K562 (cell line): ENCODE results near the gene KRTAP10-9. TPM values are rescaled to one million over a fixed set of nuclear protein-coding genes. Genes with fewer than 3 reads are reported as not detected.

Experiments
- ATAC-seq: fragments of 200-7000 bp; cut with Tn5 transposase; 3 replicates; pipeline ENCODE4 v1.9.1; 2020; ENCODE audit warnings: moderate library complexity
- BruUV-seq: library from RNA; stranded (reverse); fragments of 400-500 nt; replicated peaks from 2 replicates; lab custom pipeline; 2021; lab: Mats Ljungman, UMichigan
- CTCF ChIA-PET: fragments of 300-600 bp; formaldehyde crosslinking; extraction: SDS; loops from one replicate; lab custom pipeline; 2021; ENCODE audit warnings: low intra/inter-chr PET ratio; lab: Yijun Ruan, JAX
- POLR2A ChIA-PET: fragments of 300-600, 350-650 bp; sonication (Branson Sonifier 250); formaldehyde crosslinking; extraction: SDS; loops from one replicate; lab custom pipeline; 2021; ENCODE audit warnings: antibody characterized with exemption, inconsistent platforms; lab: Yijun Ruan, JAX
- DNase-seq, 4 experiments: peaks; one replicate each; pipeline versions ENCODE4 v3.0.0 to v3.0.0-alpha.2; 2011 to 2018; ENCODE audit warnings: low spot score in 3 of 4, mixed read lengths in 3 of 4; ENCODE audit errors: extremely low read depth in 1 of 4
- FAIRE-seq: peaks from 2 replicates; lab custom pipeline; 2011; peaks lifted over from hg19 to GRCh38; lab: Jason Lieb, UNC
- H2AFZ ChIP-seq: 2 replicates; pipeline ENCODE4 v1.6.0; 2011; ENCODE audit warnings: low read depth, low read length, control low read depth, inconsistent platforms
- H3K27ac ChIP-seq: fragments of 200-600 bp; 3 replicates; pipeline ENCODE4 v1.8.0; 2011; ENCODE audit warnings: low read depth, mild to moderate bottlenecking, control low read depth, inconsistent platforms, low read length, moderate library complexity, mixed read lengths; ENCODE audit errors: extremely low read depth
- H3K27me3 ChIP-seq, 2 experiments: fragments of 300-600 bp in 1 of 2; 2 replicates in 1 of 2; 3 replicates in 1 of 2; pipeline versions ENCODE4 v1.6.0 to v1.8.0; 2011; ENCODE audit warnings: inconsistent platforms in 2 of 2, low read length in 2 of 2, mild to moderate bottlenecking in 1 of 2, mixed read lengths in 1 of 2, moderate library complexity in 1 of 2; ENCODE audit not compliant: control insufficient read depth in 2 of 2, insufficient read depth in 2 of 2
- H3K36me3 ChIP-seq: fragments of 300-600 bp; 3 replicates; pipeline ENCODE4 v1.8.0; 2011; ENCODE audit warnings: mild to moderate bottlenecking, low read length, inconsistent platforms; ENCODE audit not compliant: control insufficient read depth, insufficient read depth
- H3K4me1 ChIP-seq, 2 experiments: fragments of 200-600 bp in 1 of 2; replicated peaks in 1 of 2; 2 replicates in 1 of 2; 3 replicates in 1 of 2; pipeline versions ENCODE4 v1.5.1 to v1.8.0; 2011; ENCODE audit warnings: inconsistent platforms in 2 of 2, low read length in 2 of 2, mild to moderate bottlenecking in 1 of 2, mixed read lengths in 1 of 2, moderate library complexity in 1 of 2; ENCODE audit not compliant: control insufficient read depth in 2 of 2, insufficient read depth in 2 of 2
- H3K4me2 ChIP-seq: 2 replicates; pipeline ENCODE4 v1.6.1; 2011; ENCODE audit warnings: low read length, control low read depth, inconsistent platforms, mixed read lengths; ENCODE audit not compliant: insufficient read depth
- H3K4me3 ChIP-seq: fragments of 200-600 bp; sonication (generic), shearing (Covaris generic); 2 replicates; pipeline ENCODE4 v1.5.1; 2016; ENCODE audit warnings: control low read depth, inconsistent platforms
- H3K79me2 ChIP-seq: fragments of 200-600 bp; 3 replicates; pipeline ENCODE4 v1.8.0; 2011; ENCODE audit warnings: low read length, inconsistent platforms; ENCODE audit not compliant: control insufficient read depth, insufficient read depth
- H3K9ac ChIP-seq, 2 experiments: 2 replicates each; pipeline versions ENCODE4 v1.6.0 to v1.6.1; 2011; ENCODE audit warnings: low read depth in 2 of 2, low read length in 2 of 2, control low read depth in 1 of 2, inconsistent platforms in 1 of 2, mild to moderate bottlenecking in 1 of 2, mixed read lengths in 1 of 2; ENCODE audit not compliant: insufficient read depth in 1 of 2
- H3K9me1 ChIP-seq: one replicate; pipeline ENCODE4 v1.6.0; 2011; ENCODE audit warnings: inconsistent platforms, mild to moderate bottlenecking, low read length, moderate library complexity; ENCODE audit not compliant: control insufficient read depth, insufficient read depth
- H3K9me3 ChIP-seq: replicated peaks from 2 replicates; pipeline ENCODE4 v1.5.1; 2011; ENCODE audit warnings: low read depth, low read length, inconsistent platforms; ENCODE audit not compliant: control insufficient read depth, insufficient read depth
- H4K20me1 ChIP-seq: replicated peaks from 2 replicates; pipeline ENCODE4 v1.6.1; 2011; ENCODE audit warnings: low read length, inconsistent platforms, mixed read lengths; ENCODE audit not compliant: control insufficient read depth, insufficient read depth
- CBX8 ChIP-seq: fragments of 200-600 bp; sonication (generic); IDR thresholded peaks from 2 replicates; pipeline ENCODE4 v1.6.1; 2012; ENCODE audit warnings: borderline replicate concordance, mixed run types, low read depth, mild to moderate bottlenecking, moderate library complexity, mixed read lengths, low read length, control low read depth, inconsistent platforms; ENCODE audit not compliant: poor library complexity, severe bottlenecking; ENCODE audit errors: extremely low read depth
- EGR1 ChIP-seq: fragments of 450-650 bp; conservative IDR thresholded peaks from 2 replicates; pipeline ENCODE4 v1.6.1; 2017; ENCODE audit warnings: mild to moderate bottlenecking
- IRF2 ChIP-seq: sonication (generic); formaldehyde crosslinking; IDR thresholded peaks from 2 replicates; pipeline ENCODE4 v1.8.1; 2022; ENCODE audit warnings: mild to moderate bottlenecking, missing genetic modification reagents
- MEF2A ChIP-seq: IDR thresholded peaks from 2 replicates; pipeline ENCODE4 v1.6.1; 2011; ENCODE audit warnings: low read depth, mild to moderate bottlenecking, low read length, moderate library complexity; ENCODE audit not compliant: control insufficient read depth
- NCOA6 ChIP-seq: fragments of 450-650 bp; IDR thresholded peaks from 2 replicates; pipeline ENCODE4 v1.6.1; 2017; ENCODE audit warnings: mild to moderate bottlenecking
- NFIC ChIP-seq: fragments of 450-650 bp; IDR thresholded peaks from 2 replicates; pipeline ENCODE4 v1.6.1; 2017; ENCODE audit warnings: mild to moderate bottlenecking, inconsistent platforms
- RBFOX2 ChIP-seq: fragments of 200-400 bp; formaldehyde crosslinking; IDR thresholded peaks from 2 replicates; pipeline ENCODE4 v1.6.1; 2017; ENCODE audit warnings: low read depth, mild to moderate bottlenecking, low read length, moderate library complexity
- TEAD1 ChIP-seq, 2 experiments: fragments of 450-650 bp in 1 of 2; sonication (generic) in 1 of 2; formaldehyde crosslinking; IDR thresholded peaks; 2 replicates each; pipeline versions ENCODE4 v1.4.0 to v1.8.0; 2020 to 2022; ENCODE audit warnings: mild to moderate bottlenecking in 2 of 2, missing genetic modification reagents in 1 of 2
- ZBTB7A ChIP-seq: IDR thresholded peaks from 2 replicates; pipeline ENCODE4 v1.6.1; 2011; ENCODE audit warnings: low read depth, mild to moderate bottlenecking, low read length, moderate library complexity, borderline replicate concordance; ENCODE audit not compliant: control insufficient read depth
- ZNF766 ChIP-seq: fragments of 200-800 bp; sonication (Bioruptor generic); conservative IDR thresholded peaks from 2 replicates; pipeline ENCODE4 v1.6.1; 2016; ENCODE audit warnings: missing genetic modification characterization, missing compliant biosample characterization
- WGBS: fragments of 100-300 bp; shearing (Covaris generic); methylation state at CpG from one replicate; pipeline ENCODE4 v1.1.6; 2016; ENCODE audit warnings: low coverage, mixed read lengths; ENCODE audit not compliant: insufficient coverage; ENCODE audit errors: missing lambda C conversion rate; 5-methylcytosine and 5-hydroxymethylcytosine counted together
- in situ Hi-C: fragments of 300-500 bp; cut with MboI; formaldehyde crosslinking; loops from 4 replicates; pipeline ENCODE4 v1.15.0; 2018; ENCODE audit warnings: inconsistent platforms, mixed read lengths
- intact Hi-C: fragments of 100-400 bp; cut with micrococcal nuclease; formaldehyde crosslinking; loops from 2 replicates; pipeline ENCODE4 v1.14.2; 2022
- polyA plus RNA-seq, 8 experiments: library from polyadenylated mRNA; depleted of rRNA in 4 of 8; stranded (reverse) in 5 of 8; unstranded in 3 of 8; fragments of >200 nt; fragmentation: Nextera tagmentation in 2 of 8; fragmentation: Illumina TruSeq in 1 of 8; extraction: Ambion mirVana in 2 of 8; extraction: Trizol in 1 of 8; gene quantifications; 2 replicates each; pipeline versions ENCODE4 v1.2.1 to v1.2.3, GENCODE V29; 2011 to 2014; ENCODE audit warnings: inconsistent platforms in 1 of 8, missing spikeins in 1 of 8
- total RNA-seq, 7 experiments: library from RNA; depleted of rRNA in 6 of 7; stranded (reverse); fragments of >200 nt in 6 of 7; fragmentation: Illumina TruSeq in 2 of 7; extraction: Trizol in 2 of 7; gene quantifications; 2 replicates each; pipeline versions ENCODE4 v1.2.1 to v1.2.3, GENCODE V29; 2011 to 2021; ENCODE audit warnings: low replicate concordance in 1 of 7
- TF ChIP-seq, protein P1 (sequence below): fragments of 450-650 bp; IDR thresholded peaks from 2 replicates; pipeline ENCODE4 v1.7.0; 2016; ENCODE audit warnings: borderline replicate concordance
- TF ChIP-seq, protein P2 (sequence below): fragments of 450-650 bp; IDR thresholded peaks from 2 replicates; pipeline ENCODE4 v1.6.1; 2017; ENCODE audit warnings: mild to moderate bottlenecking, moderate library complexity

KRTAP10-9 gene
- total and polyA plus RNA-seq, 9 of the 15 experiments (the other 6 are each of a cell fraction or from before 2014, with no cell fraction given) = not detected

DNA sequence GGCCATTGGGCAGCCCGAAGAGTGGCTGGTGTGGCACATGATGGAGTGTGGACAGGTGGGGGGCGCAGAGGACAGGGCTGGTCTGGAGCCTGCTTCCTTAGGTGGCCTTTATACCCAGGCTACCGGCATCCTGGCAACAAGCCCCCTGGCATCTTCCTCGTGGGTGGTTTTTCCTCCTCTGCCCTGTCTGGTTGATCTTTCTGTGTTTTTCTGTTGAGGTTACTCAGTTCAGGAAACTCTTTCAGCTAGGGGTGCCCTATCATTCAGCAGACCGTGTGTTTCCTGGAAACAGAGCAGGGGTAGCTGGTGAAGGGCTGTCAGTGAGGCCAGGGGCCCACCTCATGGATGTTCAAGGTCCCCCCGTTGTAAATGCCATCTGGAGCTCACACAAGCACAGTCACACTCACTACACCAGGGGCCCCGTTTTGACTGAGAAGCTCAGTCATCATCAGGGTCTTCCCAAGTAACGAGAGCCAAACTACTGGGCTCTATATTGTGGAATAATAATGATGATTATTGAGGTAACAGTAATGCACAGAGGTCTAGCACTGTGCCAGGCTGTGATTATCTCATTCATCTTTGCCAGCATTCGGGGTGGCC lies 27.8 kb downstream of the KRTAP10-9 start, which contains the start of gene KRTAP12-4:
TSS of gene KRTAP12-4 (minus strand) at position 84 of the 600 bp plus-strand sequence. CDS start at position 39, 45 bp downstream.
- Histone ChIP-seq H3K4me2 (no peak within 1 kb of the TSS), H3K9me1 (no peaks in the 10 kb centered on the region), H3K27ac (no peak within 1 kb of the TSS), H3K27me3 (peaks cover 11 to 52% of the 10 kb centered on the region in 2 experiments; a peak in 4 of 5 replicates), H2AFZ (no peak within 1 kb of the TSS), H3K9me3 (no peaks in the 10 kb centered on the region), H3K9ac (no peak within 1 kb of the TSS), H3K4me1 (peaks cover 0 to 8% of the 10 kb centered on the region in 2 experiments; a peak in 2 of 5 replicates), H3K79me2 (no peaks in the 10 kb centered on the region), H3K36me3 (no peaks in the 10 kb centered on the region), H4K20me1 (no peaks in the 10 kb centered on the region), H3K4me3 (no peak within 1 kb of the TSS)
- ChIA-PET POLR2A (interaction anchor here (1.2 kb wide), 1 partner anchor 88 kb away, joined by 3 read pairs; no protein-coding TSS in a partner anchor), CTCF (no interaction called here)
- no peak for ATAC-seq
- intact Hi-C loops (no loop called here), in situ Hi-C loops (no loop called here)
- FAIRE-seq = no peak
- 1% methylated on average over 9 of the region's 9 CpGs for WGBS
- TF ChIP-seq, protein P1, sequence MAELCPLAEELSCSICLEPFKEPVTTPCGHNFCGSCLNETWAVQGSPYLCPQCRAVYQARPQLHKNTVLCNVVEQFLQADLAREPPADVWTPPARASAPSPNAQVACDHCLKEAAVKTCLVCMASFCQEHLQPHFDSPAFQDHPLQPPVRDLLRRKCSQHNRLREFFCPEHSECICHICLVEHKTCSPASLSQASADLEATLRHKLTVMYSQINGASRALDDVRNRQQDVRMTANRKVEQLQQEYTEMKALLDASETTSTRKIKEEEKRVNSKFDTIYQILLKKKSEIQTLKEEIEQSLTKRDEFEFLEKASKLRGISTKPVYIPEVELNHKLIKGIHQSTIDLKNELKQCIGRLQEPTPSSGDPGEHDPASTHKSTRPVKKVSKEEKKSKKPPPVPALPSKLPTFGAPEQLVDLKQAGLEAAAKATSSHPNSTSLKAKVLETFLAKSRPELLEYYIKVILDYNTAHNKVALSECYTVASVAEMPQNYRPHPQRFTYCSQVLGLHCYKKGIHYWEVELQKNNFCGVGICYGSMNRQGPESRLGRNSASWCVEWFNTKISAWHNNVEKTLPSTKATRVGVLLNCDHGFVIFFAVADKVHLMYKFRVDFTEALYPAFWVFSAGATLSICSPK = no peak
- no TSS peak for BruUV-seq
- DNase-seq = no peak

DNA sequence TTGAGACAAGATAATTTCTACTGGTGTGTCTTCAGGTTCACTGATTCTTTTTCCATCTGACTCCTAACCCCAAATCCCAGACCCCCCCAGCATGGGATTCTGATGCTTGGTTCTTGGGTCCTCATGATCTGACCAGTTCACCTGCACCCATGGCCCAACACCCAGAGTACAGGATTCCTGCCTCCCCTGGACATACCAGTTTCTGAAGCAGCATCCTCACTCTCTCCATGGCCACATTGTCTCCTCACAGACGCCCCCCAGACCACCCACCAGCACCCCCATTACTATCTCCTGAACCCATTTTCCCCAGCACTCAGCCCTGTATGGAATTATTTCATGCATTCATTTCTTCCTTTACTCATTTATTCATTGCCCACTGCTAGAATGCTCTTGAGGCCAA lies 30.0 kb downstream of the KRTAP10-9 start:
- BruUV-seq = no TSS peak
- Histone ChIP-seq H4K20me1 (no peaks in the 10 kb centered on the region), H3K9me3 (no peaks in the 10 kb centered on the region), H3K4me2 (no peak overlapping the region), H3K4me3 (no peak overlapping the region), H3K9me1 (no peaks in the 10 kb centered on the region), H3K27ac (no peak overlapping the region), H3K9ac (no peak overlapping the region), H3K4me1 (peaks cover 0 to 8% of the 10 kb centered on the region in 2 experiments; a peak in 2 of 5 replicates), H2AFZ (no peak overlapping the region), H3K79me2 (no peaks in the 10 kb centered on the region), H3K36me3 (no peaks in the 10 kb centered on the region), H3K27me3 (peaks cover 4 to 33% of the 10 kb centered on the region in 2 experiments; a peak in 4 of 5 replicates)
- intact Hi-C loops = no loop called here
- ChIA-PET POLR2A (no interaction called here), CTCF (no interaction called here)
- 0% methylated on average over 1 of the region's 1 CpG for WGBS
- in situ Hi-C loops = no loop called here
- FAIRE-seq = no peak
- ATAC-seq = no peak
- DNase-seq = no peak
- TF ChIP-seq ZNF766 (no peak), CBX8 (no peak), IRF2 (CRISPR knock-in tag) (no peak), RBFOX2 (no peak), MEF2A (no peak), NCOA6 (no peak), NFIC (no peak), EGR1 (no peak), TEAD1 (CRISPR knock-in tag; IDR thresholded peaks at IDR 0.05) (no peak), ZBTB7A (no peak)
- TF ChIP-seq, protein P2, sequence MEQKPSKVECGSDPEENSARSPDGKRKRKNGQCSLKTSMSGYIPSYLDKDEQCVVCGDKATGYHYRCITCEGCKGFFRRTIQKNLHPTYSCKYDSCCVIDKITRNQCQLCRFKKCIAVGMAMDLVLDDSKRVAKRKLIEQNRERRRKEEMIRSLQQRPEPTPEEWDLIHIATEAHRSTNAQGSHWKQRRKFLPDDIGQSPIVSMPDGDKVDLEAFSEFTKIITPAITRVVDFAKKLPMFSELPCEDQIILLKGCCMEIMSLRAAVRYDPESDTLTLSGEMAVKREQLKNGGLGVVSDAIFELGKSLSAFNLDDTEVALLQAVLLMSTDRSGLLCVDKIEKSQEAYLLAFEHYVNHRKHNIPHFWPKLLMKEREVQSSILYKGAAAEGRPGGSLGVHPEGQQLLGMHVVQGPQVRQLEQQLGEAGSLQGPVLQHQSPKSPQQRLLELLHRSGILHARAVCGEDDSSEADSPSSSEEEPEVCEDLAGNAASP = no peak
